Measurements from ENCODE around the gene IMPDH2.

The IMPDH2 gene

GRCh38 chr3:49005998-49006397 is 23.2 kb downstream of the IMPDH2 start:
- H3K27ac ChIP-seq (ENCODE audit: extremely low read depth, low read depth, low read length): no peak overlapping the region
- no peaks in the 10 kb centered on the region for H3K4me1 ChIP-seq (ENCODE audit: control insufficient read depth, insufficient read depth, low read length)
- no peak overlapping the region for H3K4me3 ChIP-seq (ENCODE audit: low read depth, low read length)
- H3K9me3 ChIP-seq (ENCODE audit: control insufficient read depth, insufficient read depth, low read depth, low read length): no peaks in the 10 kb centered on the region
- TF ChIP-seq ZSCAN16 (tag by site-specific recombination; IDR thresholded peaks at IDR 0.05) (no peak), YY2 (tag by site-specific recombination; IDR thresholded peaks at IDR 0.05) (no peak), HOXC10 (CRISPR knock-in tag; IDR thresholded peaks at IDR 0.05) (no peak), KLF1 (tag by site-specific recombination; IDR thresholded peaks at IDR 0.05) (no peak), ZBTB11 (tag by site-specific recombination; conservative IDR thresholded peaks at IDR 0.05; ENCODE audit: low read depth) (no peak), ZBTB1 (tag by site-specific recombination; IDR thresholded peaks at IDR 0.05) (no peak), ZNF501 (tag by site-specific recombination; IDR thresholded peaks at IDR 0.05) (no peak)
- CTCF ChIA-PET: interaction anchor here (1.9 to 3.8 kb wide), 2 partner anchors 18 to 21 kb away, joined by 5 to 20 read pairs; no protein-coding TSS in a partner anchor
- POLR2A ChIA-PET: interaction anchor here (1.1 to 4.4 kb wide), 7 partner anchors 10 to 463 kb away, joined by 3 to 141 read pairs (median 24); partner anchors contain the start of genes DALRD3, IMPDH2, KLHDC8B and NDUFAF3
- H3K36me3 ChIP-seq (ENCODE audit: control insufficient read depth in 2 of 2, insufficient read depth in 1 of 2, low read length in 2 of 2): peaks cover under 1 to 6% of the 10 kb centered on the region in 2 experiments; a peak in 2 of 3 replicates

GRCh38 chr3:49005303-49005680 is 23.9 kb downstream of the IMPDH2 start:
- H3K4me3 ChIP-seq (ENCODE audit: low read depth, low read length): no peak overlapping the region
- no peak for TF ChIP-seq YY2 (tag by site-specific recombination; IDR thresholded peaks at IDR 0.05)
- TF ChIP-seq SCRT2 (tag by site-specific recombination; IDR thresholded peaks at IDR 0.05): peak; percentile 37
- no peak for TF ChIP-seq ZNF423 (tag by site-specific recombination; IDR thresholded peaks at IDR 0.05)
- TF ChIP-seq ZNF555 (tag by site-specific recombination; conservative IDR thresholded peaks at IDR 0.05): no peak
- no peak for TF ChIP-seq TCF7L2 (IDR thresholded peaks at IDR 0.05; ENCODE audit: borderline replicate concordance, low read depth, low read length)
- TF ChIP-seq ZNF23 (tag by site-specific recombination; IDR thresholded peaks at IDR 0.05; ENCODE audit: borderline replicate concordance): no peak
- no peak for TF ChIP-seq ZBTB6 (tag by site-specific recombination; IDR thresholded peaks at IDR 0.05)
- TF ChIP-seq PBX3 (CRISPR knock-in tag; IDR thresholded peaks at IDR 0.05): no peak
- H3K9me3 ChIP-seq (ENCODE audit: control insufficient read depth, insufficient read depth, low read depth, low read length): no peaks in the 10 kb centered on the region
- ChIA-PET POLR2A (interaction anchor here (1.1 to 4.4 kb wide), 4 partner anchors 9 to 89 kb away, joined by 4 to 61 read pairs (median 29); partner anchors contain the start of genes NDUFAF3, P4HTM and QRICH1), CTCF (no interaction called here)
- H3K36me3 ChIP-seq (ENCODE audit: control insufficient read depth in 2 of 2, insufficient read depth in 1 of 2, low read length in 2 of 2): peaks cover 0 to 6% of the 10 kb centered on the region in 2 experiments; a peak in 1 of 3 replicates
- no peaks in the 10 kb centered on the region for H3K4me1 ChIP-seq (ENCODE audit: control insufficient read depth, insufficient read depth, low read length)
- H3K27ac ChIP-seq (ENCODE audit: extremely low read depth, low read depth, low read length): no peak overlapping the region

All from HEK293 (cell line).